Keratinocyte (primary cell): ENCODE results near the gene WDR7. TPM values are rescaled to one million over a fixed set of nuclear protein-coding genes. Genes with fewer than 3 reads are reported as not detected.

ENCODE experiments used
- DNase-seq: peaks from one replicate; pipeline ENCODE4 v3.0.0-alpha.2; 2011; ENCODE audit warnings: low read depth, missing footprints, low spot score
- FAIRE-seq: peaks from 2 replicates; lab custom pipeline; 2011; peaks lifted over from hg19 to GRCh38; lab: Jason Lieb, UNC
- H2AFZ ChIP-seq: 2 replicates; pipeline ENCODE4 v1.6.0; 2012; ENCODE audit warnings: low read length, control low read depth, inconsistent platforms; ENCODE audit not compliant: control insufficient read depth
- H3K27ac ChIP-seq: 2 replicates; pipeline ENCODE4 v1.5.1; 2011; ENCODE audit warnings: low read length; ENCODE audit not compliant: control insufficient read depth, insufficient read depth
- H3K27me3 ChIP-seq: 3 replicates; pipeline ENCODE4 v1.6.0; 2011; ENCODE audit warnings: low read length; ENCODE audit not compliant: control insufficient read depth, insufficient read depth; ENCODE audit errors: extremely low read depth
- H3K36me3 ChIP-seq, 2 experiments: 2 replicates in 1 of 2; 3 replicates in 1 of 2; pipeline ENCODE4 v1.5.1; 2011; ENCODE audit warnings: low read length in 2 of 2, mild to moderate bottlenecking in 1 of 2; ENCODE audit not compliant: control insufficient read depth in 2 of 2, insufficient read depth in 2 of 2; ENCODE audit errors: extremely low read depth in 1 of 2
- H3K4me1 ChIP-seq: 3 replicates; pipeline ENCODE4 v1.5.1; 2011; ENCODE audit warnings: low read length; ENCODE audit not compliant: control insufficient read depth, insufficient read depth; ENCODE audit errors: extremely low read depth
- H3K4me2 ChIP-seq: 3 replicates; pipeline ENCODE4 v1.6.0; 2011; ENCODE audit warnings: low read depth, low read length; ENCODE audit not compliant: control insufficient read depth, insufficient read depth; ENCODE audit errors: extremely low read depth
- H3K4me3 ChIP-seq, 3 experiments: fragments of 200-600 bp in 1 of 3; sonication (generic) in 1 of 3; 2 replicates in 2 of 3; 3 replicates in 1 of 3; pipeline ENCODE4 v1.5.1; 2011 to 2016; ENCODE audit warnings: low read length in 3 of 3, mild to moderate bottlenecking in 3 of 3, control low read depth in 2 of 3, inconsistent platforms in 1 of 3, low read depth in 1 of 3, mixed read lengths in 1 of 3, mixed run types in 1 of 3, moderate library complexity in 1 of 3; ENCODE audit not compliant: control insufficient read depth in 2 of 3, insufficient read depth in 2 of 3; ENCODE audit errors: extremely low read depth in 1 of 3
- H3K79me2 ChIP-seq: 2 replicates; pipeline ENCODE4 v1.6.0; 2012; ENCODE audit warnings: low read length; ENCODE audit not compliant: control insufficient read depth, insufficient read depth
- H3K9ac ChIP-seq: 3 replicates; pipeline ENCODE4 v1.6.0; 2011; ENCODE audit warnings: low read length; ENCODE audit not compliant: control insufficient read depth, insufficient read depth; ENCODE audit errors: extremely low read depth
- H3K9me1 ChIP-seq: 3 replicates; pipeline ENCODE4 v1.6.0; 2011; ENCODE audit warnings: low read length; ENCODE audit not compliant: control insufficient read depth, insufficient read depth; ENCODE audit errors: extremely low read depth
- H3K9me3 ChIP-seq: 2 replicates; pipeline ENCODE4 v1.5.1; 2012; ENCODE audit warnings: low read depth, low read length; ENCODE audit not compliant: control insufficient read depth
- H4K20me1 ChIP-seq: 3 replicates; pipeline ENCODE4 v1.6.0; 2011; ENCODE audit warnings: low read length; ENCODE audit not compliant: control insufficient read depth, insufficient read depth; ENCODE audit errors: extremely low read depth
- CTCF ChIP-seq, 3 experiments: IDR thresholded peaks in 1 of 3; conservative IDR thresholded peaks in 1 of 3; optimal IDR thresholded peaks in 1 of 3; 2 replicates in 2 of 3; 3 replicates in 1 of 3; pipeline versions ENCODE3 to v1.5.1; 2011; ENCODE audit warnings: low read length in 3 of 3, mild to moderate bottlenecking in 3 of 3, moderate library complexity in 2 of 3, control low read depth in 1 of 3, inconsistent platforms in 1 of 3; ENCODE audit not compliant: insufficient read depth in 2 of 3; ENCODE audit errors: extremely low read depth in 1 of 3
- EZH2 ChIP-seq: IDR thresholded peaks from one replicate; pipeline ENCODE4 v1.6.1; 2012; ENCODE audit warnings: inconsistent platforms, mild to moderate bottlenecking, low read length, moderate library complexity
- dilution Hi-C: fragments of 300-500 bp; cut with MboI; formaldehyde crosslinking; loops from one replicate; pipeline ENCODE4 v1.7.0; 2020; ENCODE audit warnings: low sequenced_read_pairs; ENCODE audit not compliant: extremely low pct_ligation_motif_present
- polyA plus RNA-seq, 5 experiments: library from polyadenylated mRNA; depleted of rRNA in 3 of 5; stranded (reverse) in 3 of 5; stranded (forward) in 1 of 5; unstranded in 1 of 5; fragments of >200 nt; gene quantifications; 1 replicate in 1 of 5; 2 replicates in 3 of 5; 3 replicates in 1 of 5; pipeline versions ENCODE4 v1.2.1 to v1.2.3, GENCODE V29; 2011 to 2012; ENCODE audit warnings: missing spikeins in 2 of 5, low read depth in 1 of 5, low replicate concordance in 1 of 5

WDR7 gene
- polyA plus RNA-seq, 1 donor (not counting 4 experiments of a cell fraction or from before 2014, with no cell fraction given), result 6.9 TPM

- Histone ChIP-seq H3K9ac (no peak overlapping the region), H3K79me2 (no peaks in the 10 kb centered on the region), H3K4me3 (no peak overlapping the region), H3K27ac (no peak overlapping the region), H4K20me1 (no peaks in the 10 kb centered on the region), H3K27me3 (no peaks in the 10 kb centered on the region), H3K9me3 (no peaks in the 10 kb centered on the region), H3K4me2 (no peak overlapping the region), H3K36me3 (no peaks in the 10 kb centered on the region), H3K4me1 (peaks cover 10% of the 10 kb centered on the region), H2AFZ (no peak overlapping the region), H3K9me1 (no peaks in the 10 kb centered on the region)
- DNase-seq, result no peak
- dilution Hi-C loops, result no loop called here
- TF ChIP-seq EZH2 (no peak), CTCF (optimal IDR thresholded peaks at IDR 0.05 in 1 of 3, IDR thresholded peaks at IDR 0.05 in 1 of 3, conservative IDR thresholded peaks at IDR 0.05 in 1 of 3; ENCODE audit: extremely low read depth in 1 of 3, insufficient read depth in 2 of 3, low read length in 3 of 3) (no peak)
- FAIRE-seq, result no peak
Observed at GRCh38 chr18:57008001-57008686, 357.0 kb downstream of the WDR7 start.

GRCh38 chr18:57009844-57010243, 358.7 kb downstream of the WDR7 start:
- Histone ChIP-seq H3K4me2 (no peak overlapping the region), H3K27me3 (no peaks in the 10 kb centered on the region), H3K4me1 (peaks cover 4% of the 10 kb centered on the region), H3K4me3 (no peak overlapping the region), H3K9me3 (no peaks in the 10 kb centered on the region), H2AFZ (no peak overlapping the region), H3K36me3 (no peaks in the 10 kb centered on the region), H3K9ac (no peak overlapping the region), H3K79me2 (no peaks in the 10 kb centered on the region), H3K9me1 (no peaks in the 10 kb centered on the region), H4K20me1 (no peaks in the 10 kb centered on the region), H3K27ac (no peak overlapping the region)
- FAIRE-seq (no peak), DNase-seq (no peak)
- dilution Hi-C loops, result no loop called here
- TF ChIP-seq CTCF (optimal IDR thresholded peaks at IDR 0.05 in 1 of 3, IDR thresholded peaks at IDR 0.05 in 1 of 3, conservative IDR thresholded peaks at IDR 0.05 in 1 of 3; ENCODE audit: extremely low read depth in 1 of 3, insufficient read depth in 2 of 3, low read length in 3 of 3), result no peak
- TF ChIP-seq EZH2, result no peak
